ENCODE results near the gene DNAH14.
"Not testable (repeated sequence)": the region's sequence is repeated elsewhere in the genome, so short reads cannot be mapped to it uniquely, and the experiment has no call there.

DNAH14 gene

GRCh38 chr1:225260319-225260718 lies 330.8 kb downstream of the DNAH14 start:
- DNase-seq: no peak

GRCh38 chr1:225277445-225277844 lies 348.0 kb downstream of the DNAH14 start:
- no peak for DNase-seq

GRCh38 chr1:225280563-225280962 lies 351.1 kb downstream of the DNAH14 start:
- DNase-seq: no peak

- no peak for DNase-seq
Observed at GRCh38 chr1:225290244-225290643, 360.8 kb downstream of the DNAH14 start.

DNA sequence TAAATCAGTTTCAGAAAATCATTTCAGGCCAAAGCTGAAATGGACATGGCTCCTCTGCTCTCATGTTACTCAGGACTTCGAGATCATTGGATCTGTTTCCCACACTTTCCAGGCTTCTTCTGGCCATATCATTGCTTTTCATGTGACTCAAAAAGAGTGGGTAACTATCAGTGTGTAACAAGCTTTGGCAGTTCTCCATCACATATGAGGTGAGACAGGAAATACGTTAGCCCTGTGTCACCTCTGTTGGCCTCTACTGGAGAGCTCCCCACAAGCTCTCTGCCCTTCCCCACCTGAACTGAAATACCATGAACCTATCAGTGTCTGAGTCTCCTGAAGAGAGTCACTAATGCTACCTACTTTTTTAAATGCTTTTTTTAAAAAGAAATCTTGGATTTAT lies 370.1 kb downstream of the DNAH14 start:
- no peak for DNase-seq

GRCh38 chr1:225300381-225300780 lies 370.9 kb downstream of the DNAH14 start:
- no peak for DNase-seq

DNA sequence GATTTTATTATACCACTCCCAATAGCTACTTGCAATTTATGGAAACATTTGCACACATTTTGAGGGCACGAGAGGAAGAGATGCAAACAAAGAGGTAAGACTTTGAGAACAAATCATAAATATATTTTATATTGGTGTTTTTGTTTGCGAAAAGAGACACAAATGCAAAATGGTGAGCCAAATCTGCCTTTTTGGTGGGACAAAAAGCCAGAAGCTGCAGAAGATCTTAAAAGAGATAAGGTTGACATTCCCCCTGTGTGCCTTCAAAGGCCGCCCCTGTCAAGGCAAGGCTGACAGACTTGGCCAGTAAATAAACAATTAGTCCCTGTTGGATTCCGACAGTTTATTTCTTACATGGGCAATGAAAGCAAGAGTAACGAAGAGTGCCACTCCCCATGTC lies 375.5 kb downstream of the DNAH14 start:
- no peak for DNase-seq

GRCh38 chr1:225310544-225310943 lies 381.1 kb downstream of the DNAH14 start:
- DNase-seq: not testable (repeated sequence)

DNA sequence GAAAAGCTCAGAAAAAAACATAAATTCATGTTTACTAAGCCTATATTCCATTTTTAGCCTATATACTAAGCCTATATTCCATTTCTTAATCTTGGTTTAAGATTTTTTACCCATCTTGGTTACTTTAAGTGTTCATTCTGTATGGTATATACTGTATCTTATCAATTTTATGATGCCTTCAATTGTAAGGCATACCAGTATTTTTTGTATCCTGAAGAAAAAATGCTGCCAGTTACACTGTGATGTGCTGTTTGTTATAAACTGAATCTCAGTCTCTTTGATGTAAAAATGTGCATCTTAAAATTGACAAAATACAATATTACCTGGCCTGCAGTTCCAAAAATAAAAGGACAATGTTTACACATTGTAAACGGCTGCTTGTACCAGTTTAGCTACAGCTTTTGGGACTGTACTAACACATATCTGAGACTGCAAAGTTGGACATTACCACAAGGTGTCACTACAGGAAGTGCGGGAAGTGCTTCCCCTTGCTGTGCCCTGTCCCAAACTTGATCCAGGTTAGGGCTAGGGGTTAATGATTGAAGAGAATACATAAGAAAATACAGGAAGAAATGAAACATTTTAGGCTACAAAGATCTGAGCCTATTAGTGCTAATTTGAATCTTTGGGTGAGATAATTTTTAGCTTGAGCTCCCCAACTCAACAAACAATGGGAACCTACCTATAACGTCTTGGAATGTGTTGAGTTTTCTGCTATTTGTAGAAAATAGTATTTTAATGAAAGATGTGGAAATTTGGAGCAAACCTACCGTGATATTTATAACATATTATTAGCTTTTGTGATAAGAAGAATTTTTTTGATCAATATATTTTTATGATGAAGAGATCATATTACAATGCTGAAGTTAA lies 389.5 kb downstream of the DNAH14 start:
- DNase-seq: no peak

DNA sequence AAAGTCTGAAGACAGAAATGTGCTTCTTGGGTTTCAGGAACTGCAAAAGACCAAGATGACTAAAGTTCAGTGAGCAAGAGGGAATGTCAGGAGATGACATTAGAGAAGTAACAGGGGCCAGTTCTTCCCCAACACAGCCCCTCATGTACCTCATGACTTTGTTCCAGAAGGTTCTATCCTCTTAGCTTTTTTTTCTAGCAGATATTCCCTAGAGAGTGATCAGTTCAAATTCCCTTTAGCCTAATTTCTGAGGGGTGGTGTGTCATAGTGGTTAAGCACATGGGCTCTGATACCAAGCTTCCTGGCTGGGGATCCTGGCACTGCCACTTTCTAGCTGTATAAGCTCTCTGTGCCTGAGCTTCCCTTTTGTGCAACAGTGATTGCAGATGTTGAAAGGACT lies 390.4 kb downstream of the DNAH14 start:
- DNase-seq: no peak

DNA sequence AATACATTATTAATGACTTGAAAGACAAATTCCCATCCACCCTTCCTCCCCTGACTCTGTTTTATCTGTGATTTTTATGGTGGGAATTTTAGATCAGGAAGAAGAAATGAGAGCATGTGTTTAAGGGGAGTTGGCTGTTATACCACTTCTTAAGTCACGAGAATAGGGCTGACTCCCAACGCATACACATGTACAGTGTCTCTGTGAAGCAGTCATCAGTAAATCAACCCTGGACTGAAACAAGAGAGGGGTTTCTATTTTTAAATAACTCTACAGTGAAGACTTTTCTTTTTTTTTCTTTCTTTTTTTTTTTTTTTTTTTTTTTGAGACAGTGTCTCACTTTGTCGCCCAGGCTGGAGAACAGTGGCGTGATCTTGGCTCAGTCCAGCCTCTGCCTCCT lies 392.3 kb downstream of the DNAH14 start:
- DNase-seq: no peak

GRCh38 chr1:225329041-225329440 lies 399.6 kb downstream of the DNAH14 start:
- DNase-seq: no peak

- DNase-seq: not testable (repeated sequence)
Observed at GRCh38 chr1:225329996-225330395, 400.5 kb downstream of the DNAH14 start.

DNA sequence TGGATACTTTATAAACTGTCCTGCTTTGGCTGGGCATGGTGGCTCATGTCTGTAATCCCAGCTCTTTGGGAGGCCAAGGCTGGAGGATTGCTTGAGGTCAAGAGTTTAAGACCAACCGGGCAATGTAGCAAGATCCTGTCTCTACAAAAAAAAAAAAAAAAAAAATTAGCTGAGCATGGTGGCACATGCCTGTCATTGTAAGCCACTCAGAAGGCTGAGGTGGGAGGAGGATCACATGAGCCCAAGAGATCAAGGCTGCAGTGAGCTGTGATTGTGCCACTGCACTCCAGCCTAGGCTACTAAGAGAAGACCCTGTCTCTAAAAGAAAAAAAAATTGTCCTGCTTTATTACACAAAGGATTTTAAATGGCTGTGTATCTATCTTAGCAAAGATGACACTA lies 403.2 kb downstream of the DNAH14 start:
- DNase-seq: no peak

GRCh38 chr1:225335098-225335778 lies 405.8 kb downstream of the DNAH14 start:
- not testable (repeated sequence) for DNase-seq

- DNase-seq: no peak
Observed at GRCh38 chr1:225338545-225338944, 409.1 kb downstream of the DNAH14 start.

DNA sequence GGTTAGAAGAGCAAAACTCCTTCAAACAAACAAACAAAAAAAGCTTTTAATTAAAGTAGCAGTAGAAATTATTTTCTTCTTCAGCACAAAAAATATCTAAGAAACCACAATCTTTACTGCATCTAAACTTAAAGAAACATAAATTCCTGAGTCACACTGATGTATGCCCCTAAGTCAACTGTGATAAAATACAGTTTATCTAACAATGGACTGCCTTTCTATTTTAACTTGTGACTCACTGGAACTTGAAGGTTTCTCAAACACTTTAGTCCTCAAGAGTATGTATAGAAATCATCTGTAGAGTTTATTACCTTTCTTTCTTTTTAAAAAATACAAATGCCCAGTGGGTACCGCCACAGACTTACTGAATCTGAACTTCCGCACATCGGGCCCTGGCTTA lies 412.2 kb downstream of the DNAH14 start:
- no peak for DNase-seq

- DNase-seq: no peak
Observed at GRCh38 chr1:225342695-225343094, 413.2 kb downstream of the DNAH14 start.

- no peak for DNase-seq
Observed at GRCh38 chr1:225343618-225344017, 414.1 kb downstream of the DNAH14 start.

DNA sequence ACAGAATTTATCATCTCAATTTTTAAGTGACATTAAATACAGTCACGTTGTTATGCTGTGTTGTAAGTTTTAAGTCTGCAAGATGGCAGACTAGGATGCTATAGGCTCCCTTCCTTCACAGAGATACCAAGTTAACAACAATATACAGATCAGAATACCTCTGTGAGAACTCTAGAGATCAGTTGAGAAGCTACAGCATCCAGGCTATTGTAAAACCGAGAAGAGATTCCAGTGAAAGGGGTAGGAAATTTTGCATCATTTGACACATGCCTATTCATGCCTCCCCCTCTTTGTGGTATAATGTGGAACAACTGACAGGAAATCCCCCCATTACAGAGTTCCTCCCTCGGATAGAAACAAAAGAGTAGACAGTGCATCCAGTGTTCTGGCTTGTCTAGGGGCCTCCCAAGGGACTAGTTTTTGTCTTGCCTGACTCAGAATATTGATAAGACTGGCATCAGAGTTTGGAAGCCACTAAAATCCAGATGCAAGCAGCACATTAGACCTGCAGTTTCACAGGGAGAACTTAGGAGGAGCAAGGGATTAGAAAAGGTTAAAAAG lies 417.7 kb downstream of the DNAH14 start:
- DNase-seq: no peak

GRCh38 chr1:225348400-225348799 lies 418.9 kb downstream of the DNAH14 start:
- no peak for DNase-seq

GRCh38 chr1:225349826-225350225 lies 420.4 kb downstream of the DNAH14 start:
- no peak for DNase-seq

DNA sequence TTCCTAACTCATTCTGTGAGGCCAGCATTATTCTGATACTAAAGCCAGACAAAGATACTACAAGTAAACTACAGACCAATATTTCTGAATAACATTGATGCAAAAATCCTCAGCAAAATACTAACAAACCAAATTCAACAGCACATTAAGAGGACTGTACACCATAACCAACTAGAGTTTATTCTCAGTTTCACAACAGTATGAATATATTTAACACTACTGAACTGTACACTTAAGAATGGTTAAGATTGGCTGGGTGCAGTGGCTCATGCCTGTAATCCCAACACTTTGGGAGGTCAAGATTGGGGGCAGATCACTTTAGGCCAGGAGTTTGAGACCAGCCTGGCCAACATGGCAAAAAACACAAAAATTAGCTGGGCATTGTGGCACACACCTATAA lies 421.4 kb downstream of the DNAH14 start:
- DNase-seq: no peak

DNA sequence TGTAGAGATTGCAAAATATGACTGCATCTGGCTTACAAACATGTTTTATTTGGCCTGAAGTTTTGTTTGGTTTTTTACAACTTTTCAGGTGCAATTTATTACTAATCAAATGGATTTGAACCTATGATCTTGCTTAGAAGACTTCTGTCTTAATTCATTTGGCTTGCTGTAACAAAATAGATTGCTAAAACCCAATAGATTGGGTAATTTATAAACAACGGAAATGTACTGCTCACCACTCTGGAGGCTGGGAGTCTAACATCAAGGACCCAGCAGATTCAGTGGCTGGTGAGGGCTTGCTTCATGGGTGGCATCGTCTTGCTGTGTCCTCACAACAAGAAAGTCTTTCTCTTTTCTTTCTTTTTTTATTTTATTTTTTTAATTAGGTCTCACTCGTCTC lies 425.4 kb downstream of the DNAH14 start:
- DNase-seq: no peak
